AG09309 (cell line): ENCODE data around the gene MED19.

Experiments used
- DNase-seq: peaks from one replicate; pipeline ENCODE4 v3.0.0-alpha.2; 2010; ENCODE audit warnings: low read depth
- H3K4me3 ChIP-seq: 2 replicates; pipeline ENCODE4 v1.5.1; 2011; ENCODE audit warnings: mild to moderate bottlenecking, low read depth, low read length, moderate library complexity; ENCODE audit not compliant: control insufficient read depth
- TF ChIP-seq, protein P1 (sequence below): IDR thresholded peaks from 2 replicates; pipeline ENCODE4 v1.5.1; 2011; ENCODE audit warnings: mild to moderate bottlenecking, low read depth, low read length, inconsistent platforms; ENCODE audit not compliant: insufficient read depth, control insufficient read depth; ENCODE audit errors: missing control alignments

MED19 gene

DNA sequence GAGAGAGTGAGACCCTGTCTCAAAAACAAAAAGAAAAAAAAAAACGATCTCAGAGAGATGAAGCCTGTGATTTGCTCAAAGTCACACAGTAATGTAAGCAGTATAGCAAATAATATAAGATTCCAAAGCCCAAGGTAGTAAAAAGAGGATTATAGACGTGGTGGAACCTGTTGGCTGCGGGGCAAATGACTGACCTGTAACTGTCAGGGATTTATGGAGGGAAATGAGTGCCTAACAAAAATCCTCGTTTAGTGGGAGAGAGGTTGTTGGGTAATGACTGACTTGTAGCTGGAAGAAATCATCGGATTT lies 55.2 kb downstream of the MED19 start:
- TF ChIP-seq, protein P1, sequence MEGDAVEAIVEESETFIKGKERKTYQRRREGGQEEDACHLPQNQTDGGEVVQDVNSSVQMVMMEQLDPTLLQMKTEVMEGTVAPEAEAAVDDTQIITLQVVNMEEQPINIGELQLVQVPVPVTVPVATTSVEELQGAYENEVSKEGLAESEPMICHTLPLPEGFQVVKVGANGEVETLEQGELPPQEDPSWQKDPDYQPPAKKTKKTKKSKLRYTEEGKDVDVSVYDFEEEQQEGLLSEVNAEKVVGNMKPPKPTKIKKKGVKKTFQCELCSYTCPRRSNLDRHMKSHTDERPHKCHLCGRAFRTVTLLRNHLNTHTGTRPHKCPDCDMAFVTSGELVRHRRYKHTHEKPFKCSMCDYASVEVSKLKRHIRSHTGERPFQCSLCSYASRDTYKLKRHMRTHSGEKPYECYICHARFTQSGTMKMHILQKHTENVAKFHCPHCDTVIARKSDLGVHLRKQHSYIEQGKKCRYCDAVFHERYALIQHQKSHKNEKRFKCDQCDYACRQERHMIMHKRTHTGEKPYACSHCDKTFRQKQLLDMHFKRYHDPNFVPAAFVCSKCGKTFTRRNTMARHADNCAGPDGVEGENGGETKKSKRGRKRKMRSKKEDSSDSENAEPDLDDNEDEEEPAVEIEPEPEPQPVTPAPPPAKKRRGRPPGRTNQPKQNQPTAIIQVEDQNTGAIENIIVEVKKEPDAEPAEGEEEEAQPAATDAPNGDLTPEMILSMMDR, result no peak
- no peak for DNase-seq
- H3K4me3 ChIP-seq, result peak overlapping the region; percentile 83
